H7 (cell line): ENCODE data around the gene MLKL. TPM values are rescaled to one million over a fixed set of nuclear protein-coding genes. Genes with fewer than 3 reads are reported as not detected.

Experiments used
- DNase-seq: peaks from one replicate; pipeline ENCODE4 v3.0.0; 2012
- H3K27me3 ChIP-seq: 2 replicates; pipeline ENCODE4 v1.6.0; 2011; ENCODE audit warnings: mild to moderate bottlenecking, low read length; ENCODE audit not compliant: control insufficient read depth, insufficient read depth
- H3K36me3 ChIP-seq: replicated peaks from 2 replicates; pipeline ENCODE4 v1.5.1; 2011; ENCODE audit warnings: low read length; ENCODE audit not compliant: control insufficient read depth, insufficient read depth
- H3K4me3 ChIP-seq: 2 replicates; pipeline ENCODE4 v1.5.1; 2011; ENCODE audit warnings: low read depth, mild to moderate bottlenecking, control low read depth, low read length, moderate library complexity; ENCODE audit not compliant: insufficient read depth
- total RNA-seq: library from RNA; depleted of rRNA; stranded (reverse); fragments of >200 nt; shearing (Covaris generic); gene quantifications from 2 replicates; pipeline ENCODE4 v1.2.3, GENCODE V29; 2014; rRNA removed

Gene MLKL
- total RNA-seq, 1 experiment from 2014 or later = 0.59 TPM

- no peak for DNase-seq
- no peak overlapping the region for H3K4me3 ChIP-seq
- peaks cover 57% of the 10 kb centered on the region for H3K36me3 ChIP-seq
- no peaks in the 10 kb centered on the region for H3K27me3 ChIP-seq
Observed at GRCh38 chr16:74626741-74627416, 73.8 kb downstream of the MLKL start.

GRCh38 chr16:74625500-74626350 is 74.9 kb downstream of the MLKL start:
- no peak overlapping the region for H3K4me3 ChIP-seq
- H3K27me3 ChIP-seq = no peaks in the 10 kb centered on the region
- DNase-seq = no peak
- H3K36me3 ChIP-seq = peaks cover 54% of the 10 kb centered on the region

- peaks cover 42% of the 10 kb centered on the region for H3K36me3 ChIP-seq
- no peak for DNase-seq
- no peak overlapping the region for H3K4me3 ChIP-seq
- no peaks in the 10 kb centered on the region for H3K27me3 ChIP-seq
Observed at GRCh38 chr16:74623839-74624235, 76.8 kb downstream of the MLKL start.

GRCh38 chr16:74623214-74623838 is 77.3 kb downstream of the MLKL start:
- DNase-seq = peak; percentile 58
- H3K36me3 ChIP-seq = peaks cover 40% of the 10 kb centered on the region

GRCh38 chr16:74622005-74622404 is 78.7 kb downstream of the MLKL start:
- no peaks in the 10 kb centered on the region for H3K27me3 ChIP-seq
- peak; percentile 46 for DNase-seq

More at GRCh38 chr16:74623214-74623838, 77.3 kb downstream of the MLKL start:
- no peak overlapping the region for H3K4me3 ChIP-seq
- no peaks in the 10 kb centered on the region for H3K27me3 ChIP-seq

More at GRCh38 chr16:74622005-74622404, 78.7 kb downstream of the MLKL start:
- peaks cover 30% of the 10 kb centered on the region for H3K36me3 ChIP-seq
- H3K4me3 ChIP-seq = no peak overlapping the region

Other genes with a start within 250 kb of the MLKL start
- gene GLG1, start 93.7 kb downstream of the MLKL start, total RNA-seq = 61.4 and 84.8 TPM in 2 replicates
- gene RFWD3, start 34.0 kb downstream of the MLKL start, total RNA-seq = 75.9 and 76.3 TPM in 2 replicates
- 1.1 and 1.9 TPM in 2 replicates for gene FA2H, start 74.0 kb upstream of the MLKL start, total RNA-seq